GM21360 (cell line): ENCODE data around the gene VAPB.
"Not testable (repeated sequence)": the region's sequence is repeated elsewhere in the genome, so short reads cannot be mapped to it uniquely, and the experiment has no call there.

Source experiments
- ATAC-seq: cut with Tn5 transposase; IDR thresholded peaks from one replicate; pipeline ENCODE4 v1.9.1; 2021; ENCODE audit warnings: mild to moderate bottlenecking, moderate library complexity; ENCODE audit not compliant: unreplicated experiment

Gene VAPB

GRCh38 chr20:58388882-58389323 lies at the start of gene VAPB:
Gene VAPB, plus strand, starts transcription at chr20:58389229. Its CDS starts 231 bp downstream, at chr20:58389460.
- peak; percentile 97 for ATAC-seq

DNA sequence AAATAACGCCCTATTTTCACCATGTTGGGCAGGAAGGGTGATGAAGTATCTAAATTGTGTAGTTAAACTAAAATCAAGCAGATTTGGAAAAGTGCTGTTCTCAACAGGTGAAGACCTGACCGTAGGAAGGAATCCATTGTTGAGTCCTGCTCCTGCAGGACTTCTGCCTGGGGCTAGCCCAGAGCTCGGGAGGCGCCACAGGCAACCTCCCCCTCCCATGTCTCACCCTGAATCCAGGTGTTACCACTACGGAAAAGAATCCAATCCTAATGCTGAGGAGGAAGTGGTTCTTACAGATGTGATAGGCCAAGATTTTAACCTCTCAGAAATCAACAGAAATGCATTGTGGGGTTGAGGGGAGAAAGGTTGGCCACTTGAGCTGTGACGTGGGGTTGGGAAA lies 49.3 kb upstream of the VAPB start:
- ATAC-seq = no peak

DNA sequence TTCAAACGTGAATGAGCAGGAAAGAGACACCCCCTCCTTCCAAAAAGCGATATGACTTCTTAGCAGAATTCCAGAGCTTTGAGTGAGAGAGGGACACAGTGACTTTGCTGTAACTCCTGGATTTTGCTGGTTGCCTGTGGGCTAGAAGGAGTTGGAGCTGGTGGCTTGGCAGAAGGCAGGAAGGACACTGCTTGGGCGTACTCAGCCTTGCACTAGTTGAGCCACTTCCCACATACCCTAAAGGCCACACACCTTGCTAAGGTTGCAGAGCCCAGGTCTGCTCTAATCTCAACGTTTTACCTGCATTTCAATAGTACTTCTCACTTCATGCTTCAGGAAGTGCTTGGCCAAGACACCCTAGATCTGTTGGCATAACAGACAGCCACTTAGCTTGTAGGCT lies 48.9 kb upstream of the VAPB start:
- ATAC-seq = no peak

DNA sequence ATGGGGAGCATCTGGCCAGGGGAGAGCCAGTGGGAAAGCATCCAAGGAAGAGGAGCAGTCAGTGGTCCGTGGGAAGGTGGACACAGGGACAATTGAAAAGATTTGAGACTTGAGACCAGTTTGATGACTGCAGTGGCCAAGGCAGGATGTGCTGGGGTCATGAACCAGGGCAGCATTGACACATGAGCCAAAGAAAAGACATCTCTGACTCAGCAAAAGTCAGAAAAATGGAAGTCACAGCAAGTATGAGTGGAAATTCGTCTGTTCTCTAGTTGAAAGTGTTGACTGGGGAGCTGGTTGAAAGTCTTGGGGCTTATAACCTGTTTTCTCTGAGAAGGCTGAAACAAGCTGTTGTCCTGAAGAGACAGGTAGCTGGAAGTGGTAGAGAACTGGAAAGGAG lies 48.2 kb upstream of the VAPB start:
- no peak for ATAC-seq

- ATAC-seq = no peak
These were observed 46.7 kb upstream of the VAPB start for GRCh38 chr20:58342104-58342945.

DNA sequence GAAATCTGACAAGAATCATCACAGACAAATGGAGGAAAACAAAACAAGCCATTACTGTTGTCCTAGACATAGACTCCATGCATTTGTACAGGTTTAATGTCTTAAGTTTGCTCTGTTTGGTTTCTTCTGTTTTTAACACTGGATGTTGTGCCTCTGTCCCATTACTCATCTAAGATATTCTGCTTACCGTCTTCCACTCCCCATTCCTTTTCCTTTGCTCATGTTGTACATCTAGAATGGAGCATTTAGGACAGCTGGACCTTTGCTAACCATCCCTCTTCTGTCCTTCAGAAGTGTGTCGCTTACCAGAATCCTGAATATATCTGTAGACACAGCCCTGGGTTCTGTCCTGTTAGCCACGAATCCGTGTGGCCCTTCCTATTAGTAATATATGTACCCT lies 44.3 kb upstream of the VAPB start:
- ATAC-seq = no peak

GRCh38 chr20:58349570-58349969 lies 39.5 kb upstream of the VAPB start:
- ATAC-seq = no peak

DNA sequence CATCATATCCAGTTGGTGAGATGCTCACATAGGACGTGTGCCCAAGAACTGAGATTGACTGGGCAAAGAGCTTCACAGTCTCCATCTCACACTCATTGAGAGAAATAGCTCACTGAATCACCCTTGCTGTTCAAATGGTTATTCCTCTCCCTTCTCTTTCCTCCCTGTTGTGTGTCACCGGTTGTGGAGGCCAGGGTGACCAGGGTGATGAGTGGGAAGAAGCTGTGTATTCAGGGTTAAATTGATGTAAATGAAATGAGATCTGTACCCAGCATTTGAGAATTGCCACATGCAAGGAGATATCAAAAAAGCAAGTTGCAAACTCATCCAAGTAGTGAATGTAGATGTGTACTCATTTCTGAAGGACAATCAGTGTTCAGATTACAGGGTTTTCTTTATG lies 36.6 kb upstream of the VAPB start:
- ATAC-seq = no peak

DNA sequence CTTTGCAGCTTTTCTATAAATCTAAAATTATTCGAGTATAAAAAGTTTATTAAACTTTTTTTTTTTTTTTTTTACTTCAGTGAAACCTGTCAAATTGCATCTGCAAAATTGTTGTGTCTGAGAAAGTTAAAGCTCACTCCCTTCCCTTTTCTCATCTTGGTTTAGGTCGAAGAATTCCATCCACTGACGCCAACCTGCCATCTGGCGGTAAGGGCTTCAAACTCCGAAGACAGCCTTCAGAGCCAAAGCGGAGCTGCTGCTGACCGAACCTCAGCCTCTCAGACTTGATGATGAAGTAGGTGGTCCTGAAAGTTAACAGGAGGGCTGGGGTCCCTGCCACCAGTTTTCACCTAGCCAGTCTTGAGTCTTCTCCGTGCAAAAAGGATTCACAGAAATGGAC lies 29.6 kb upstream of the VAPB start:
- ATAC-seq = no peak

DNA sequence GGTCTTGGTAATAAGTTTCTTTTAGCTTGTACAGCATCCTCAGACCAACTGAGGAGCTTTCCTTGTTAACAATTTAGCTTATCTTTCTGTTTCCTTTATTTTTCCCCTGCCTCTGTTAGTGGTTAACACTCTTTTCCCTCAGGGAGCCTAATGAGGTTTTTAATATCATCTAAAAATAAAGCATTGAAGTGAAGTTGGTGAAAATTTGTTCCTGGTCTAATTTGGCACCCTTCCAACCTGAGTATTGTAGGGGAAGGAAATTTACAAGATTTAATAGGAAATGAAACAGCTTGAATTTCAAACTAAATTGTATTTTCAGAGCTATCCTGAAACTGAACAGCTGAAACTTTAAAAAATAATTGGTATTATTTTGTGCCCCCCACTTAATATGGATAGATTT lies 28.1 kb upstream of the VAPB start:
- ATAC-seq = no peak

- no peak for ATAC-seq
These were observed 27.4 kb upstream of the VAPB start for GRCh38 chr20:58361481-58362205.

- no peak for ATAC-seq
These were observed 26.9 kb upstream of the VAPB start for GRCh38 chr20:58362206-58362516.

GRCh38 chr20:58362970-58363369 lies 26.1 kb upstream of the VAPB start:
- ATAC-seq = no peak

GRCh38 chr20:58366866-58367265 lies 22.2 kb upstream of the VAPB start:
- ATAC-seq = no peak

- no peak for ATAC-seq
These were observed 16.2 kb upstream of the VAPB start for GRCh38 chr20:58372806-58373205.

- ATAC-seq = not testable (repeated sequence)
These were observed 15.7 kb upstream of the VAPB start for GRCh38 chr20:58373296-58373695.

GRCh38 chr20:58374027-58374850 lies 14.8 kb upstream of the VAPB start:
- ATAC-seq = no peak

- no peak for ATAC-seq
These were observed 13.9 kb upstream of the VAPB start for GRCh38 chr20:58374906-58375758.

DNA sequence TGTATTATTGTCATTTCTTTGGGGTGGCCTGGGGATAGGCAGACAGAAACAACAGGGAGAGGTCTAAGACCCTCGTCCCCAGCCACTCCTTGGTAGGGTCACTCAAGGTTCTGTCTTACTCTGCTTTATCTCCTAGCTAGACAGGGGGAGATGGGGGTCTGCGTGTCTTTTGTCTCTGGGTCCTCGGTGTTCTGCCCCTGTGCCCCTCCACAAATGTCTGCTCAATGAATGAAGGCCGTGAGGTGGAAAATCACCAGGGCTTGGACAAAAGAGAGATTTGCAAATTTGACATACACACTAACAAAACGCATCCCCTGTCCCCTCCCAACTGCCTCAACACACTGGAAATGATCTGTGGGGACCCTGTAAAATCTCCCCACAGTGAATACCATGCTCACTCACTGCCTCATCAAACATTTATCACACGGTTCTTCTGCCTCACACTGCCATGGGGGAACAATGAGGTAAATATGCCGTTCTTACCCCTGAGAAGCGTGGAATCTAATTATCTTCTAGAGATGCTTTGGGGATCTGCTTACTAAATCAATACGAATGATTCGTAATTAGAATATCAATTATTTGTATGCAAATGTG lies 13.2 kb upstream of the VAPB start:
- no peak for ATAC-seq

GRCh38 chr20:58377017-58377416 lies 12.0 kb upstream of the VAPB start:
- no peak for ATAC-seq
